Activated CD4-positive, alpha-beta T cell treated with anti-CD3 and anti-CD28 coated beads for 48 hours (primary cell): ENCODE results near the gene DNAJC18.

ENCODE experiments used
- DNase-seq: peaks from one replicate; pipeline ENCODE4 v3.0.0-alpha.2; 2020

DNAJC18 gene

DNA sequence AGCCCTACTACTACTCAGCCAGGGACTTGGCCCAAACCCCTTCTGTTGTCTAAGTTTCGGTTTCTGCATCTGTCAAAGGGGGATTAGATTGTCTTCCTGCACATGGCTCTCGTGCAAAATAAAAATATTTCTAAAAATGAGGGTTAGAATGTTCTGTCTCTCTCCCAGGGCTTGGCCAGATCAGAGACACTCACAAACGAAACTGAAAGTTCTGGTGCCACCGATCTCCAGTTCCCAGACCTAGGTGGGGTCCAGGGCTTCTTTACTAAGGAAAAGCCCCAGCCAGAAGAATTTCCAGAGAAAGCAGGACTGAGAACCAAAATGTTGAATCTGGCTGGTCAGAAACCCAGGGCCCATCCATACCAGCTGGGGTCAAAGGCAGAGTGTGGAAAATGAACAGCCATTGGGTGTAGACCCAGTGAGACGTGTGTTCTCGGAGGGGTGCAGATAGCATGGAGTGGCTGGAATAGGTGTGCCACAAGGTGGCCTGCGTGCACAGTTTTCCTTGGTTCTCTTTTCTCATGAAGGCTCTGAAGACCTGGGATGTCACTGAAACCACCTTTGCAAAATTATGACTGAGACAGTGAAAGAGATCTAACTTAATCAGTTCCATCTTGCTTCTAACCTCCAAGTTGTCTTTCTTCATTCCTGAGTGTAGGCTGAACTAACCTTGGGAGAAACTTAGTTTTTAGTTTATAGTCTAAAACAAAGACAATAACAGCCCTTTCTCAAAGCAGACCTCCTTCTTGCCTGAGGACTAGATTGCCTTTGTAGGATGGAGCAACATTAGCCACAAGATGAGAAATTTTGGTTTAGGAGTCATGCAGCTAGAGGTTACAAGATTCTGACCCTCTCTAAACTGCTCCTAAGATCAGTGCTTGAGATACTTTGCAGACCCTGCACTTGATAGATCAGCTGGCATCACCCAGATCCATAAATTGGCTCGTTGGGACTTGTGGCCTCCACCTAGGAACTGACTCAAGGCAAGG lies 54.0 kb downstream of the DNAJC18 start:
- DNase-seq, result peak; percentile 36

DNA sequence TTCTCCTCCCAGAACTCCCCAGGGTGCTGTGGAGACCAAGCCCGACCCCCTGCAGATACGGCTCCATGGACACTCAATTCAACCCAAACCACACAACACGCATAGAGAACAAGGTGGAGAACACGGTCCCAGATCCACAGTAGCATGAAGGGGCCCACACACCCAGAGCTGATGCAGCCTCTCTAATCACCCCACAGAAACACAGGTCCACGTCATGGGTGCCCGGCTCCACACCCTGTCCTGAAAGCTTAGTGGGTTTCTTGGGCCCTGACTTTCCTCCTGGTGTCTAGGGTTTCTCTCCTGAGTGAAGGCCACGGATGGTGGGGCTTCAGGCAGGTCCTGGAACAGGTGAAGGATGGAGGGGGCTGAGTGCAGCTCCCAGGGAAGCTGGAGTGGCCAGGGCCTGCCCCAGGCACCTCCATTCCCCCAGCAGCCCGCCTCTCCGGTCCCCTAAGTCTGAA lies 54.7 kb downstream of the DNAJC18 start:
- DNase-seq, result no peak

DNA sequence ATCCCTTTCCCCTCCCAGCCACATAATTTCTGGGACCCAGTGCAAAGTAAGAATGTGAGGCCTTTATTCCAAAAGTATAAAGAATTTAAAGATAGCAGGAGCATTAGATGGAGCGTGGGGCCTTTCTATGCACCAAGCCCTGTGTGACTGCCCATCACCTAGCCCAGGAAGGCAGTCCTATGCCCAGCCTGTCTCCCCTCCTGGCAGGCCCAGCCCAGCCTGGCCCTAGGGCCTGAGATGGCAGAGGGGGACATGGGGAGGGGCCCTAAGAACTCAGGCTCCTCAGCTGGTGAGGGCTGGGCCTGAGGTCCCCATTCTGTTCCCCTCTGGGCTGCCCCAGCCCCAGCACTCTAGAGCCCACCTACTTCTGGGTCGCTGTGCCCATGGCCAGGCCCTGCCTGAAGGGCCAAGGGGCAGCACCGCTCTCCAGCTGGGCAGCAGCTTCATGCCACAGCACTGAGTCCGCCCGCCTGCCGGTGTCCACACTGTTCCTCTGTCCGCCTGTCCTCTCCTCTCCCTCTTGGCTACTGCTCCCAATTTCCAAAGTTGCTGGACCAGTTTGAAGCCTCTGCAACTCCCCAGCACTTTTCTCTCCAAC lies 55.2 kb downstream of the DNAJC18 start:
- no peak for DNase-seq

DNA sequence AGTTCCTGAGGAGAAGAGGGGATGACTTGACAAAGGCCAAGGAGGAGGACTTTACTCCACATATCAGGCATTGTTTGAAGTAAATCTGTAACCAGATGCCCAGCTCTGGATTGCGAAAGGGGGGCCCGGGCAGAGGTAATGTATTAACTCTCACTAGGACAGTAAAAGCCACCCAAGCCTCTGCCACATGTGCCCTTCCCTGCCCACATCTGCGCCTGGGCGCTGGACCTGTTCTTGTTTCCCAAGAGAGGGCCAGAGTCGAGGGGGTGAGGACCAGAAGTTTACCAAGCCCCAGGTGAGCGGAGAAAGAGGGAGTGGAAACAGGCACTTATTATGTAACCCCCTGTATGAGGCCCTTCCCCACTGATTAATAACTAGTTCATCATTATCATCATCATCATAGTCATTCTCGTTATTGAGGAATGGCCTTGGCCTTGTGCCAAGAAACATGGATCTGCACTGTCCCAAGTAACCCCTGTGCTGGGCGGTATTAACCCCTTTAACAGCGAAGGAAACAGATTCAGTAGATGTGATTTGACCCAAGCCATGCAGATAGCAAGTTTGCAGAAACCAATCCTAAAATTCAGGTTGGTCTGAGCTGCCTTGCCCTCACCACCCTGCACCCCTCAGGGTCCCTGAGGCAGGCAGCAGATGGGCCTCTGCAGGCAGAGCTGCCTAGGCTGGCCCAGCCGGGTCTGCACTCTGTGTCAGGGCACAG lies 55.9 kb downstream of the DNAJC18 start, which contains the start of gene SLC23A1:
Gene SLC23A1 (minus strand): TSS at position 23 of the 718 bp plus-strand sequence. CDS start 44 bp downstream, outside the sequence.
- no peak for DNase-seq

DNA sequence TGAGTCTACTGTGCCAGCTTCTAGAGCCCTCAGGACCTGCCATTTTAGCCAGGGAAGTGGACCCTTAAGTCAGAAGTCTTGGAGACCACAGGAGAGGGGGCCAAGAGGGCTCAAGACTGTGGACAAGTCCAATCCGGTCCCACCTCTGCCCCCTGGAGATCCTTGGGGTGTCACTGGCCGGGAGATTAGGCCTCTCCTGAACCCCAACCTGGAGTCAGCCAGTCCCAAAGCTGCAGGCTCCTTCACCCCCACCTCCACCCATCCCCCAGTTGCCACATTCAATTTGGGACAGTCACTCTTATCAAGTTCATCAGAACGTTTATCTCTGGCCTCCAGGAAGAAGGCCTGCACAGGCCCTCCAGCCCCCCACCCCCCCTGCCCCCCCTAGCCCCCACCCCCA lies 56.5 kb downstream of the DNAJC18 start:
- no peak for DNase-seq

DNA sequence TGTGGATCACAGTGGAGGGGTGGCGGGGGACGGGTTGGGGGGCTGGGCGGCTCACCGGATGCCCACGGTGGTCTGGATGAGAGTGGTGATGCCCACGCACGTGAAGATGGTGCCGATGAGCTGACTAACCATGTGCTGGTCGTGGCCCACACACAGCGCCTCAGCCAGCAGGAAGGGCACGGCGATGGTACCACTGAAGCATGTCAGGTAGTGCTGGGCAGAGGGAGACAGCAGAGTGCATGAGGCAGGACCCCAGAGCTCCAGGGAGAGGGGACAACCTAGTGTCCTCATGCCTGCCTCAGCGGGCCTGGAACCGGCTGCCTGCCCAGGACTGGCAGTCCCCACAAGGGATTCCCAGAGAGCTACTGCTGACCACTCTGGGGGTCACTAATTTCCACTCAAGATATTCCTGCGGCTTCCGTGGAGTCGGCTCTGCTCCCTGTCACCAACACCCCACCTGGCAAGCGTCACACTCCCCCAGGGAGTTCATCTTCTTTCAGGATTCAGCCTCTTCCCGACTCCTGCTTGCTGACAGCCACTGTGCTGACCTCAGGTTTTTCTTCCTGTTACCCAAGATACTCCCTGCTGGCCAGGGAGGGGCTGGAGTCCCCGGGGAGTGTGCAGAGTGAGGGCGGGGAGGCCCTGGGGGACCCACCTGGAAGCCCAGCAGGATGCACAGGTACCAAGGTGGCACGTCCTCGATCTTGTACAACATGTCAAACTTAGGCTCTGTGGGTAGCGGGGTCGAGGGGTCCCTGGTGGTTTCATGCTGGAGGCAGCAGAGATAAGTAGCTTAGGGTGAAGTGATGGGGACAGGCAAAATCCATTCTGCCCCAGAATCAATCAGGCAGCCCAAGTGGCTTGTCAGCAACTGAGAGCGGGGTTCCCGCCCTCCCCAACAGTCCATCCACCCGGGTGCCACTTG lies 57.2 kb downstream of the DNAJC18 start:
- no peak for DNase-seq

DNA sequence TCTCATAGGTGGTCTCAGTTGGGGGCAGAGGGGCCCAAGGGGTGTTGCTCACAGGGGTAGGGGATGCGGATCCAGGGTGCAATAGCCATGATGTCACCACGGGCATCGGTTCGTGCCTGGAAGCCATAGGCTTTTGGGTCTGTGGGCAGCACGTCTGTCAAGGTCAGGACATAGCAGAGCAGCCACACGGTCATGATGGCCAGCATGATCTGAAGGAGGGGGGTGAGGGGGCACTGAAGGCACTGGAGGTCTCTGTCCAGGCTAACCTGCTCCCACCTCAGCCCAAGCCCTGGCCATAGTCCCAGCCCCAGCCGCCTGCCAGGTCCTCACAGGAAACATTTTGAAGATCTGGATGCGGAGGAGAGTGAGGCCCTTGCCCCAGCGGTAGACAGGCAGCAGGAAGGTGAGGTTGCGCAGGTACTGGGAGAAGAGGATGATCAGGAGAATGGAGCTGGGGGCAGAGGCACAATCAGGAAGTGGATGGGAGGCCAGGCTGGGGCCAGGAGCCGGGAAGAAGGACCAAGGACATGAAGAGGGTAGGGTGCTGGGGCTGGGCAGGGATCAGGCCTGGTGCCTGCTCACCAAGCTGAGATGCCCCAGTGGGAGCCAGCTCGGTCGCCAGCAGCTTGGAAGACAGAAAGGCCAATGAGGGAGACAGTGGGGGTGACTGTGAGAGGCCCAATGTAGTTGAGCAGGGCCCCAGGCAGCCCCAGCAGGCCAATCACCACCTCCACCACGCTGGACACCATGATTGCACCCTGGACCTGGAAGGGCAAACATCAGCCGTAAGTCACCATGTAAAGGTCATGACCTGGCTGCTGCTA lies 59.5 kb downstream of the DNAJC18 start:
- no peak for DNase-seq

DNA sequence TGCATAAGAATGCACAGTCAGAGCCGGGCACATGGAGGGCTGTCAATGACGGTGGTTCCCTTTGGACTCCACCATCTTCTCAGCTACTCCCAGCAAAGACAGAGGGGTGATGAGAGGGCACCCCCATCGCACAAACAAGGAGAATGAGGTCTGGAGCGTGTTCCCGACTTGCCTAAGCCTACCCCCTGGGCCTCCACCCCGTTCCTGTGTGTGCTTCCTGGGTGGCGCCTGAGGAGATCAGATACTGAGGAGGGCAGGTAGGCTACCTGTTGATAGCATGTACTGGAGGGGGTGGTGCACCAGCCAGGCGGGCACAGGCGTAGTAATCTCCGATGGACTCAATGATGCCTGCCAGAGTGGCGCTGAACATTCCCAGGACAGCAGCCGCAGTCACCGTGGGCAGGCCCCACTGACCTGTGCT lies 60.4 kb downstream of the DNAJC18 start:
- no peak for DNase-seq

DNA sequence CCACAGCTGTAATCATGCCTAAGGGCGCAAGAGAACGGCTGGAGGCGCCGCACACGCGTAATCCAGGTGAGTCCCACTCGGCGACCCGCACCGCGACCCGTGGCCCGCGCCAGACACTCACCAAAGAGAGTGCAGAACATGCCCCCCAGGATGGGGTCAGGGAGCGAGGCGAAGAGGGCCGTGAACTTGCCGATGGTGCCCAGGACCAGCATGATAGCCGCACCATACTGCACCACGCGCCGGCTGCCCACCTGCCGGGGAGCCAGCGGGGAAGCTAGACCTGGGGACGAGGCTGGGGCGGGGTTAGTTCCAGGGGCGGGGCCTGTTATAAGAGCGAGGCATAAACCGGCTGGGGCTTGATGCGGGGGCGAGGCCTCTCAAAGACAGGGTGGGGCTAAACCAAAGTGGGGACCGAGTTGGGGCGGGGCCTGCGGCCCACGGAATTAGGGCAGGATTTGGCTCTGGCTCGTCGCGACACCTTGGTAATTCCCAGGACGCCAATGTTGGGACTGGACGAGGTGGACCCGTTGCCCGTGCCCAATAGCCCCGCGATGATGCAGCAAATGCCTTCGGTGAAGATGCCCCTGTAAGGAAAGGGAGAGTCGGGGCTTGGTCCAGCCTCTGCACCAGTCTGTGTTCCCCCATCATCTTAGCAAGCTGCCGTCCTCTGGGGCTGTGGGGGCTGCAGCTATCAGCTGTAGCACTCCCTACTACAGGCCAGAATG lies 61.1 kb downstream of the DNAJC18 start:
- DNase-seq, result no peak

DNA sequence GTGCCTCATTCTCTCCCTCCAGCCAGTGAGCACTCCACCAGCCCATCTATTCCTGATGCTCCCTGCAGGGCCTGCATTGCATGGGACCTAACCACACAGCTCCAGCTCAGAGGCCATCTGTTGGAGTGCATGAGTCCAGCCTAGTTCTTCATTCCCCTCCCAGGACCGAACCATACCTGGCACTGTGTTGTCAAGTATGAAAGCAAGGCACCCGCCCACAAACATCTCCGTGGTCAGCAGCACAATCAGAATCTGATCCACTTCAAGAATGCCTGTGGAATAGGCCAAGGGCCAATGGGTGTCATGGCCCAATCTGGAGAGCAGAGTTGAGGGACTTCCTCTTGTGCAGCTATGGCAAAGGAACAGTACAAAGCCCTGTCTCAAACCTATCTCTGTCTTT lies 62.1 kb downstream of the DNAJC18 start:
- DNase-seq, result no peak

DNA sequence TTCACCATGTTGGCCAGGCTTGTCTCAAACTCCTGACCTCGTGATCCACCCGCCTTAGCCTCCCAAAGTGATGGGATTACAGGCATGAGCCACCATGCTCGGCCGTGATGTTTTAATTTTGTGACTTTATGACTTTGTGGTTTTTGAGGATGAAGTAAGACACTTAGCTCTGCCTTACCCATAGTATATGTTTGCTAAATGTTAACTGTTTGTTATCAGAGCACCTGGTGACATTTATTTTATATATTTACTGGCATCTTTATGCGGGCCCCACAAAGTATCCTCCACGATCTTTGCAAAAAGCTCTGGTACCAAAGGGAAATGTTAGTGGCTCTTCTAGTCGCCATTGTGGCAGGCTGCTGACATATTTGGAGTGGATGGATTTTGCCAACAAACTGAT lies 63.0 kb downstream of the DNAJC18 start:
- DNase-seq, result no peak

DNA sequence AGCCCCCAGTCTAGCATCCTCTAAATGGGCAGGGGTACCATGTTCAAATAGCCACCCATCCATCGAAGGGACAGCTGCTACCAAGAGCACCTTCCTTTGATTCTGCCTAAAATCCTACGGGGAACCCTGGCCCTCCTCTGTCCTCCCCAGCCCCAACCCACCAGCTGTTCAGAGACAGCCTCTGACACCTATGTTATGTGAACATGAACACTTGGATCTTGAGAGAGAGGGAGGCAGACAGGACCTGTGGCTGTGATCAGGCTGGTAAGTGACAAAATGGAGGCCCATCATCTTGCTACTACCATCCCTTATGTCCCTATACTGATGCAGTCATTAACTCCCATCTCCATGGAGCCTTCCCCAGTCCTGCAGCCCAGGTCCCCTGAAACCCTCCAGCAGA lies 64.4 kb downstream of the DNAJC18 start:
- DNase-seq, result no peak

DNA sequence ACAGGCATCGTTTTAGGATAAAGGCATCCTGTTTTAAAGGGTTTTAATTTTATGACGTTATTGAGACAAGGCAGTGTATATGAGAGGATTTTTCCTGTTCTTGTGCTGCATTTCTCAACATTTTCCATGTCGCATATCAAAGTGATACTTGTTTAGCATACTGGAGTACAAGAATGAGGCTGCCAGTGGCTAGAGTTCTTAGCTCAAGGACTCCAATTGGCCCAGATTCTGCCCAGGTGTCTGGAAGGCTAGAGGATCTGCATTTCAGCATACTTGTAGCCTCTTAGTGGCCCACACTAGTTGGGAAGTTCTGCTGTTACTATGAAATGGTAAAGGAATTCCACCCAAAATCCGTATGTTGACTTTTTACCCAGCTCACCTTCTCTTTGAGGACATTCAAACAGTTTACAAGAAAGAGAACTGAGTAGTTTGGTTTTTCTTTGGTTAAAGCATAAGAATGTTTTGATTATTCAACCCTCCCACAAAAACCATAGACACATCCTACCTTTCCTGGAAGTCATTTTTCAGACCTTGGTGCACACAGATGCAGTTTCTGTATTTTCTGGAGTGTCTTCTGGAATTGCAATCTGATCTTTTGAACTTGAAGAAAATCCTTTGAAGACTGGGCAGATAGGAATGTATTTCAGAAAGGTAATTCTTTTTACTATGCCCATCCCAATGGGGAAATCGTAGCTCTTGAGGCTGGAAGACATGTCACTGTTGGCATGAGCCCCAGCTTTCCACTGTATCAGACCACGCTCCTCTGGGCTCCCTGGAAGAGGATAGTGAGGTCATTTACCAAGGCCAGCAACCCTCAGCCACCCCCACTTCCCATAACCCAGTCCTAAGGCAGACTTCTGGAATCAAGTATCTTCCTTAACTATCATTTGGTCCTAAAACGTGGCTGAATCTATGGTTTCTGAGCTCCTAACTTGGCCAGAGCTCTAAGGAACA lies 67.6 kb downstream of the DNAJC18 start:
- DNase-seq, result no peak

DNA sequence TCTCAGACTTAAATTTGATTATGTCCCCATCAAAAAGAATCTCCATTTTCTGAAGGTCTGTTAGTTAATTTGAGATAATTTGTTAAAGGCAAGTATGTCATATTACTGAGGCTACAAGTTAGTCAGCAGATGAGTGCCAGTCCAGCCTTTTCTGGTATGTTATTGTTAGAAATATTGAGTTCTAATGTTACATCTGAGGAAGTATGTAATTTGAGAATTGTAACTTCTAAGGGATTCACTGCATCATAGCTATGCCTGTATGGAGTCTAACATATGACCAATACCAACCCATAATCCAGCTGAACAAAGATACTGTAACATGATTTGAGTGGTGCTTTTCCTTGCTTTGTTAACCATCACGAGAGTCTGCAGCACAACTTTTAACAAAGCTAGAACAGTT lies 70.1 kb downstream of the DNAJC18 start:
- no peak for DNase-seq

DNA sequence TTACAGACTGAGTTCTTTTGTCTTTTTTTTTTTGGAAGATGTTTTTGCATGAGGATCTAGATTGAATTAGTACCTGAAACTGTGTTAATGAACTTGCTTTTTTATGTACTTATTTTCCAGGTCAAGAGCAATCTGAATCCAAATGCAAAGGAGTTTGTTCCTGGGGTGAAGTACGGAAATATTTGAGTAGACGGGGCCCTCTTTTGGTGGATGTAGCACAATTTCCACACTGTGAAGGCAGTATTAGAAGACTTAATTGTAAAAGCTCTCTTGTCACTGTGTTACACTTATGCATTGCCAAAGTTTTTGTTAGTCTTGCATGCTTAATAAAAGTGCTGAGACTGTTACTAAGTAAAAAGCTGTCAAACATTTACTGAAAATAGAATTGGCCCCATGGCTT lies 70.7 kb downstream of the DNAJC18 start:
- no peak for DNase-seq

DNA sequence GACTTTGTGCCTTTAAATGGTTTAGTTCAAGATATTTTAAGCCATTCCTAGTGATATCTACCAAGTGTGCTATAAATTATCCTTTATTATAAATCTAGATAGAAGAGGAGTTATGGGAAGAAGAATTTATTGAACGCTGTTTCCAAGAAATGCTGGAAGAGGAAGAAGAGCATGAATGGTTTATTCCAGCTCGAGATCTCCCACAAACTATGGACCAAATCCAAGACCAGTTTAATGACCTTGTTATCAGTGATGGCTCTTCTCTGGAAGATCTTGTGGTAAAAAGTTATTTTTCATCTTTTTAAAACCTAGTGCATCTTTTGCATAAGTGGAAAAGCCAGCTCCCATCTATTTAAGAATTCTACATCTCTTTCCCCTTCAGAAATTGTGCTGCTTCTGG lies 74.9 kb downstream of the DNAJC18 start:
- no peak for DNase-seq

DNA sequence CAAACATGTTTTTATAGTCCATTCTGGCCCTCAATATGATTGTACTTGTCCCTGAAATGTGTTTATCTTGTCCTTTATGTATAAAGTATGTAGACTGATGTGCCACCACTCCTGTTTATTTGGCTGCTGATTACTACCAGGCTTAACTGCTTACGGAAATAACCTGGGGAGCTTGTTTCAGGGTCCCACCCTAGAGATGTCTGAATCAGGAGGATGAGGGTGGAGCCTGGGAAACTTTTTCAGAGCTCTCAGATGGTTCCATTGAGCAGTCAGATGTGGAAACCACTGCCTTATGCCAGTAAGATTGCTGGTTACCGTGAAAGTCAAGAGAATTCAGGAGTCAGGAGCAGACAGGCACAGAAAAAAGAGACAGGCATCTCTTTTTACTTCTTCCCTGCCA lies 75.4 kb downstream of the DNAJC18 start:
- DNase-seq, result no peak

DNA sequence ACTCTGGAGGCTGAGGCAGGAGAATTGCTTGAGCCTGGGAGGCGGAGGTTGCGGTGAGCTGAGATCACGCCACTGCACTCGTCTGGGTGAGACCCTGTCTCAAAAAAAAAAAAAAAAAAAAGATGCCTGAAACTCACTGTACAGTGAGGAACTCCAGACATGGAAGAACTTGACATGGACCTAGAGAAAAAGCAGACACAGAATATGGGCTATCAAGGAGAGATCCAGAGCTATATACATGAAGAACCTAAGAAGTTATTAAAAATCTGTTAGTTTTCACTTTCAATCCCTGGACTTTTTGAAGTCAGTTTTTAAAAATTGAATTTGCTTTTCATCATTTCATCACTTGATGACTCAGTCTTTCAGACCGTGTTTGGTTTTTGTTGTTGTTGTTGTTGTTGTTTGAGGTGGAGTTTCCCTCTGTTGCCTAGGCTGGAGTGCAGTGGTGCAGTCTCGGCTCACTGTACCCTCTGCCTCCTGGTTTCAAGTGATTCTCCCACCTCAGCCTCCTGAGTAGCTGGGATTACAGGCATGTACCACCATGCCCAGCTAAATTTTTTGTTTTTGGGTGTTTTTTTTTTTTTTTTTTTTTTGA lies 77.4 kb downstream of the DNAJC18 start:
- no peak for DNase-seq

DNA sequence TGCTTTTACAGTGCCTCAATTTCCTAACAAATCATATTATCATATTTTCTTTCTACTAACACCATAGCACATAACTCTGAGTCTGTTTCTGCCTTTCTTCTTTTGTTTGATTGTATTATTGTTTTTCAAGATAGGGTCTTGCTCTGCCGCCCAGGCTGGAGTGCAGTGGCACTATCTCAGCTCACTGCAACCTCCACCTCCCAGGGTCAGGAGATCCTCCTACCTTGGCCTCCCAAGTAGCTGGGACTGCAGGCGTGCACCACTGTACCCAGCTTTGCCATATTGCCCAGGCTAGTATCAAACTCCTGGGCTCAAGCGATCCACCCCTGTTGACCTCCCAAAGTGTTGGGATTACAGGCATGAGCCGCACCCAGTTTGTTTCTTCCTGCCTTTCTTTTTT lies 78.9 kb downstream of the DNAJC18 start:
- no peak for DNase-seq
